ENCODE results near the gene ITGBL1.

DNA sequence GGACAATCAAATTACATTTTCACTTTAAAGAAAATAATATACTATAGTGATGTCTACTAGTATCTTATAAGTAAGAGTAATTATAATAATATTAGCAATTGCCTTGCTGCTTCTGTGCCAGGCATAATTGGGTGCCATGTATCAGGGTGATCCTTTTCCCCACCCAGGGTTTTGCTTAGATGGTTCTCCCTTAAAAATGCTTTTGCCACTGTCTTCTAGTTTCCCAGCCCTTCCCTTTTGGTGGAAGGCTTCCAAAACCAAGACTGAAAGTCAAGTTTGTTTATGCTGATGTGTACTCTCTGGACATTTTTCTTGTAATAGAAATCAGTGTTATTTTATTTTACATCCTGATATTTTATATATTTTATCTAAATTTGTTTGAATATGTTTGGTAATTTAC lies 77.8 kb downstream of the ITGBL1 start:
- no peak for TF ChIP-seq CTCF (IDR thresholded peaks at IDR 0.05)
- no peak for TF ChIP-seq POLR2A (IDR thresholded peaks at IDR 0.05)
